AG04449 (cell line): ENCODE results near the gene VBP1.

Experiments used
- CTCF ChIA-PET: fragments of 350-600 bp; formaldehyde crosslinking; extraction: SDS; loops from one replicate; lab custom pipeline; 2021; ENCODE audit warnings: antibody characterized with exemption; lab: Yijun Ruan, JAX
- POLR2A ChIA-PET: fragments of 400-600, 350-600 bp; formaldehyde crosslinking; extraction: SDS; loops from one replicate; lab custom pipeline; 2020; ENCODE audit warnings: antibody characterized with exemption, inconsistent platforms; lab: Yijun Ruan, JAX
- DNase-seq: peaks from one replicate; pipeline ENCODE4 v3.0.0-alpha.2; 2010; ENCODE audit warnings: low read depth, low spot score
- H3K4me3 ChIP-seq: 2 replicates; pipeline ENCODE4 v1.5.1; 2011; ENCODE audit warnings: low read depth, mild to moderate bottlenecking, control low read depth, low read length
- CTCF ChIP-seq: IDR thresholded peaks from one replicate; pipeline ENCODE4 v1.5.1; 2011; ENCODE audit warnings: mild to moderate bottlenecking, moderate library complexity, low read length, control low read depth, inconsistent platforms; ENCODE audit not compliant: insufficient read depth; ENCODE audit errors: missing control alignments

Gene VBP1

GRCh38 chrX:155216179-155216939 is at the start of gene VBP1:
VBP1 (plus strand) TSS chrX:155216460; CDS start chrX:155216483, 23 bp downstream.
- peak within 1 kb of the TSS; percentile 89 for H3K4me3 ChIP-seq
- DNase-seq = peak; percentile 84
- TF ChIP-seq CTCF = peak; percentile 67
- ChIA-PET CTCF (interaction anchor here (0.8 to 2.2 kb wide), 9 partner anchors 8 to 298 kb away, joined by 3 to 8 read pairs (median 6); no protein-coding TSS in a partner anchor), POLR2A (interaction anchor here (0.9 kb wide), 1 partner anchor 189 kb away, joined by 3 read pairs; the partner anchor contains the start of gene FUNDC2)

GRCh38 chrX:155169881-155170280 is 46.4 kb upstream of the VBP1 start:
- no peak for DNase-seq
- no peak overlapping the region for H3K4me3 ChIP-seq
- TF ChIP-seq CTCF = no peak
- ChIA-PET POLR2A (no interaction called here), CTCF (interaction anchor here (1.8 kb wide), 1 partner anchor 21 kb away, joined by 8 read pairs; no protein-coding TSS in a partner anchor)

GRCh38 chrX:155179346-155179997 is 36.8 kb upstream of the VBP1 start:
- CTCF ChIA-PET = no interaction called here
- no peak for DNase-seq
- TF ChIP-seq CTCF = no peak
- POLR2A ChIA-PET = no interaction called here
- no peak overlapping the region for H3K4me3 ChIP-seq

- ChIA-PET POLR2A (no interaction called here), CTCF (no interaction called here)
- no peak overlapping the region for H3K4me3 ChIP-seq
- TF ChIP-seq CTCF = no peak
- no peak for DNase-seq
Observed at GRCh38 chrX:155188786-155189185, 27.5 kb upstream of the VBP1 start.

- no peak for DNase-seq
- no peak overlapping the region for H3K4me3 ChIP-seq
- ChIA-PET CTCF (no interaction called here), POLR2A (no interaction called here)
- TF ChIP-seq CTCF = no peak
Observed at GRCh38 chrX:155211208-155211607, 5.1 kb upstream of the VBP1 start.

- no peak for DNase-seq
- TF ChIP-seq CTCF = no peak
- POLR2A ChIA-PET = no interaction called here
- CTCF ChIA-PET = no interaction called here
- no peak overlapping the region for H3K4me3 ChIP-seq
Observed at GRCh38 chrX:155213731-155214130, 2.5 kb upstream of the VBP1 start.
